ENCODE measurements around the gene S100A8.

S100A8 gene

GRCh38 chr1:153360592-153361479, 30.0 kb downstream of the S100A8 start:
- no peak for DNase-seq (ENCODE audit: low read depth)
- in situ Hi-C loops (cut with HindIII; ENCODE audit: low sequenced_read_pairs) = loop anchor here (10.0 kb wide), 1 partner anchor 54 kb away; the partner anchor contains the start of gene S100A7A
- TF ChIP-seq CTCF (IDR thresholded peaks at IDR 0.05; ENCODE audit: low read depth, low read length, missing control alignments) = no peak
- H3K4me3 ChIP-seq (ENCODE audit: low read depth, low read length) = no peak overlapping the region

GRCh38 chr1:153360190-153360589, 30.7 kb downstream of the S100A8 start:
- in situ Hi-C loops (cut with HindIII; ENCODE audit: low sequenced_read_pairs) = loop anchor here (10.0 kb wide), 1 partner anchor 55 kb away; the partner anchor contains the start of gene S100A7A
- DNase-seq (ENCODE audit: low read depth) = no peak

GRCh38 chr1:153359241-153359640, 31.6 kb downstream of the S100A8 start:
- in situ Hi-C loops (cut with HindIII; ENCODE audit: low sequenced_read_pairs) = no loop called here
- no peak overlapping the region for H3K4me3 ChIP-seq (ENCODE audit: low read depth, low read length)
- no peak for DNase-seq (ENCODE audit: low read depth)
- no peak for TF ChIP-seq CTCF (IDR thresholded peaks at IDR 0.05; ENCODE audit: low read depth, low read length, missing control alignments)

More at GRCh38 chr1:153360190-153360589, 30.7 kb downstream of the S100A8 start:
- H3K4me3 ChIP-seq (ENCODE audit: low read depth, low read length) = no peak overlapping the region
- no peak for TF ChIP-seq CTCF (IDR thresholded peaks at IDR 0.05; ENCODE audit: low read depth, low read length, missing control alignments)

- no peak overlapping the region for H3K4me3 ChIP-seq (ENCODE audit: low read depth, low read length)
- DNase-seq (ENCODE audit: low read depth) = no peak
- in situ Hi-C loops (cut with HindIII; ENCODE audit: low sequenced_read_pairs) = no loop called here
- TF ChIP-seq CTCF (IDR thresholded peaks at IDR 0.05; ENCODE audit: low read depth, low read length, missing control alignments) = no peak
Measured at GRCh38 chr1:153358691-153358975, 32.2 kb downstream of the S100A8 start.

GRCh38 chr1:153357853-153358690, 32.8 kb downstream of the S100A8 start, which contains the start of gene S100A9:
Gene S100A9, plus strand, starts transcription at chr1:153357854. Its CDS starts 430 bp downstream, at chr1:153358284.
- in situ Hi-C loops (cut with HindIII; ENCODE audit: low sequenced_read_pairs) = no loop called here
- no peak for DNase-seq (ENCODE audit: low read depth)
- no peak within 1 kb of the TSS for H3K4me3 ChIP-seq (ENCODE audit: low read depth, low read length)
- no peak for TF ChIP-seq CTCF (IDR thresholded peaks at IDR 0.05; ENCODE audit: low read depth, low read length, missing control alignments)

- H3K4me3 ChIP-seq (ENCODE audit: low read depth, low read length) = no peak overlapping the region
- no peak for TF ChIP-seq CTCF (IDR thresholded peaks at IDR 0.05; ENCODE audit: low read depth, low read length, missing control alignments)
- in situ Hi-C loops (cut with HindIII; ENCODE audit: low sequenced_read_pairs) = no loop called here
- no peak for DNase-seq (ENCODE audit: low read depth)
Measured at GRCh38 chr1:153357076-153357852, 33.6 kb downstream of the S100A8 start.

Data from astrocyte of the cerebellum (primary cell).